Caco-2 (cell line): ENCODE results near the gene TERB1. TPM values are rescaled to one million over a fixed set of nuclear protein-coding genes. Genes with fewer than 3 reads are reported as not detected.

Experiments used
- BruUV-seq: library from RNA; stranded (reverse); fragments of 400-500 nt; replicated peaks from 2 replicates; lab custom pipeline; 2021; lab: Mats Ljungman, UMichigan
- CTCF ChIA-PET: fragments of 300-600 bp; sonication (Branson Sonifier 250); formaldehyde crosslinking; loops from one replicate; lab custom pipeline; 2022; ENCODE audit warnings: antibody characterized with exemption; lab: Charles Lee
- POLR2A ChIA-PET: fragments of 300-600 bp; sonication (Branson Sonifier 250); formaldehyde crosslinking; loops from one replicate; lab custom pipeline; 2022; ENCODE audit warnings: antibody characterized with exemption; lab: Charles Lee
- DNase-seq, 2 experiments: peaks; one replicate each; pipeline versions ENCODE4 v3.0.0 to v3.0.0-alpha.2; 2020 to 2022
- H3K27me3 ChIP-seq: replicated peaks from 2 replicates; pipeline ENCODE4 v1.6.0; 2011; ENCODE audit warnings: low read length; ENCODE audit not compliant: control insufficient read depth, insufficient read depth
- H3K36me3 ChIP-seq: 2 replicates; pipeline ENCODE4 v1.5.1; 2011; ENCODE audit warnings: low read length; ENCODE audit not compliant: control insufficient read depth, insufficient read depth
- H3K4me1 ChIP-seq: fragments of 250-450 bp; sonication (Bioruptor Pico); 2 replicates; pipeline ENCODE4 v1.5.1; 2020; ENCODE audit warnings: mild to moderate bottlenecking
- H3K4me3 ChIP-seq: 2 replicates; pipeline ENCODE4 v1.5.1; 2011; ENCODE audit warnings: low read depth, mild to moderate bottlenecking, control low read depth, low read length
- H3K9me3 ChIP-seq: fragments of 250-450 bp; sonication (Bioruptor Pico); 2 replicates; pipeline ENCODE4 v1.5.1; 2020; ENCODE audit warnings: mild to moderate bottlenecking, moderate library complexity
- H3K27ac Mint-ChIP-seq: one replicate; pipeline ENCODE4 v1.8.0; 2022; ENCODE audit warnings: mixed read lengths; ENCODE audit not compliant: unreplicated experiment
- H3K27me3 Mint-ChIP-seq: one replicate; pipeline ENCODE4 v1.8.0; 2022; ENCODE audit warnings: mixed read lengths; ENCODE audit not compliant: insufficient read depth, unreplicated experiment
- H3K36me3 Mint-ChIP-seq: one replicate; pipeline ENCODE4 v1.8.0; 2022; ENCODE audit warnings: mild to moderate bottlenecking, mixed read lengths; ENCODE audit not compliant: insufficient read depth, unreplicated experiment
- H3K4me1 Mint-ChIP-seq: one replicate; pipeline ENCODE4 v1.8.0; 2022; ENCODE audit warnings: low read depth, mixed read lengths; ENCODE audit not compliant: unreplicated experiment
- H3K4me3 Mint-ChIP-seq: one replicate; pipeline ENCODE4 v1.8.0; 2022; ENCODE audit warnings: mild to moderate bottlenecking, moderate library complexity, mixed read lengths; ENCODE audit not compliant: unreplicated experiment
- H3K9me3 Mint-ChIP-seq: one replicate; pipeline ENCODE4 v1.8.0; 2022; ENCODE audit warnings: mixed read lengths; ENCODE audit not compliant: unreplicated experiment
- intact Hi-C: fragments of 100-400 bp; cut with micrococcal nuclease; formaldehyde crosslinking; loops from one replicate; pipeline ENCODE4 v1.10.0; 2022; ENCODE audit not compliant: unreplicated experiment
- total RNA-seq: library from RNA; stranded (reverse); gene quantifications from 2 replicates; pipeline ENCODE4 v1.2.3, GENCODE V29; 2022
- TF ChIP-seq, protein P1 (sequence below), 2 experiments: fragments of 200-600 bp in 1 of 2; IDR thresholded peaks; 1 replicate in 1 of 2; 2 replicates in 1 of 2; pipeline versions ENCODE4 v1.5.1 to v1.8.0; 2011 to 2022; ENCODE audit warnings: antibody characterized with exemption in 1 of 2, control low read depth in 1 of 2, inconsistent platforms in 1 of 2, low read depth in 1 of 2, low read length in 1 of 2, mild to moderate bottlenecking in 1 of 2, moderate library complexity in 1 of 2; ENCODE audit not compliant: insufficient read depth in 1 of 2, severe bottlenecking in 1 of 2, unreplicated experiment in 1 of 2

The TERB1 gene
- total RNA-seq, 1 experiment from 2014 or later: not detected

GRCh38 chr16:66713076-66713475, 88.3 kb downstream of the TERB1 start:
- ChIA-PET POLR2A (no interaction called here), CTCF (interaction anchor here (1.0 to 1.3 kb wide), 2 partner anchors 16 to 155 kb away, joined by 3 to 4 read pairs; no protein-coding TSS in a partner anchor)
- no peaks in the 10 kb centered on the region for H3K27me3 Mint-ChIP-seq
- BruUV-seq: no TSS peak
- H3K27ac Mint-ChIP-seq: no peak overlapping the region
- TF ChIP-seq, protein P1, sequence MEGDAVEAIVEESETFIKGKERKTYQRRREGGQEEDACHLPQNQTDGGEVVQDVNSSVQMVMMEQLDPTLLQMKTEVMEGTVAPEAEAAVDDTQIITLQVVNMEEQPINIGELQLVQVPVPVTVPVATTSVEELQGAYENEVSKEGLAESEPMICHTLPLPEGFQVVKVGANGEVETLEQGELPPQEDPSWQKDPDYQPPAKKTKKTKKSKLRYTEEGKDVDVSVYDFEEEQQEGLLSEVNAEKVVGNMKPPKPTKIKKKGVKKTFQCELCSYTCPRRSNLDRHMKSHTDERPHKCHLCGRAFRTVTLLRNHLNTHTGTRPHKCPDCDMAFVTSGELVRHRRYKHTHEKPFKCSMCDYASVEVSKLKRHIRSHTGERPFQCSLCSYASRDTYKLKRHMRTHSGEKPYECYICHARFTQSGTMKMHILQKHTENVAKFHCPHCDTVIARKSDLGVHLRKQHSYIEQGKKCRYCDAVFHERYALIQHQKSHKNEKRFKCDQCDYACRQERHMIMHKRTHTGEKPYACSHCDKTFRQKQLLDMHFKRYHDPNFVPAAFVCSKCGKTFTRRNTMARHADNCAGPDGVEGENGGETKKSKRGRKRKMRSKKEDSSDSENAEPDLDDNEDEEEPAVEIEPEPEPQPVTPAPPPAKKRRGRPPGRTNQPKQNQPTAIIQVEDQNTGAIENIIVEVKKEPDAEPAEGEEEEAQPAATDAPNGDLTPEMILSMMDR (IDR thresholded peaks at IDR 0.05; ENCODE audit: insufficient read depth in 1 of 2, low read depth in 1 of 2, low read length in 1 of 2, severe bottlenecking in 1 of 2, unreplicated experiment in 1 of 2): no peak
- peaks cover 10% of the 10 kb centered on the region for H3K4me1 Mint-ChIP-seq
- H3K4me3 Mint-ChIP-seq: no peak overlapping the region
- H3K4me3 ChIP-seq: no peak overlapping the region
- no peak for DNase-seq
- no peaks in the 10 kb centered on the region for H3K27me3 ChIP-seq
- H3K9me3 Mint-ChIP-seq: no peaks in the 10 kb centered on the region
- peaks cover 55% of the 10 kb centered on the region for H3K36me3 Mint-ChIP-seq
- H3K9me3 ChIP-seq: no peaks in the 10 kb centered on the region; the same call in 1 of the 2 replicates
- 0 out of 2 replicates have a peak, but pooled peaks cover 1% of the 10 kb centered on the region for H3K36me3 ChIP-seq
- H3K4me1 ChIP-seq: peaks cover 23% of the 10 kb centered on the region
- intact Hi-C loops: no loop called here

DNA sequence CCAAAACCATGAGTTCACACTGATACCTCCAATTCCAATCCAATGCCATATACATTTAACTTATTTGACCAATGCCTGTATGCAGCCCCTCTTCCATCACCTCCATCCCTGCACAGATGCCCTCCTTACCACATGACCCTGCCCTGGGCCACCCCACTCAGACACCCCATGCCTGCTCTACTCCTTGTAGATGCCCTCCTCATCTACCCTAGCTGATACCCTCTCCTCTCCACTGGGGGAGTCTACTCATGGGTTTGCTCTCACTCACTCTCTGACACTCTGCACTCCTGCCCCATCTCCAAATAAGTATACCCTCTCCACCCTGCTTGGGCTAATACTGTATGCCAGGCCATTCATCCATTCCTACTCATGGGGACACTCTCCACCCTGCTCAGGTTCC, 88.9 kb downstream of the TERB1 start:
- H3K4me1 ChIP-seq: peaks cover 23% of the 10 kb centered on the region
- ChIA-PET POLR2A (no interaction called here), CTCF (no interaction called here)
- no peaks in the 10 kb centered on the region; the same call in 1 of the 2 replicates for H3K9me3 ChIP-seq
- Mint-ChIP-seq H3K9me3 (no peaks in the 10 kb centered on the region), H3K27me3 (no peaks in the 10 kb centered on the region), H3K27ac (no peak overlapping the region), H3K4me1 (peaks cover 10% of the 10 kb centered on the region), H3K36me3 (peaks cover 52% of the 10 kb centered on the region), H3K4me3 (peak overlapping the region; percentile 4)
- BruUV-seq: no TSS peak
- TF ChIP-seq, protein P1 (IDR thresholded peaks at IDR 0.05; ENCODE audit: insufficient read depth in 1 of 2, low read depth in 1 of 2, low read length in 1 of 2, severe bottlenecking in 1 of 2, unreplicated experiment in 1 of 2): no peak
- intact Hi-C loops: no loop called here
- 0 out of 2 replicates have a peak, but pooled peaks cover 1% of the 10 kb centered on the region for H3K36me3 ChIP-seq
- H3K27me3 ChIP-seq: no peaks in the 10 kb centered on the region
- no peak for DNase-seq
- H3K4me3 ChIP-seq: no peak overlapping the region

GRCh38 chr16:66711581-66711980, 89.8 kb downstream of the TERB1 start:
- Mint-ChIP-seq H3K4me3 (no peak overlapping the region), H3K9me3 (no peaks in the 10 kb centered on the region), H3K27me3 (no peaks in the 10 kb centered on the region), H3K27ac (no peak overlapping the region), H3K36me3 (peaks cover 42% of the 10 kb centered on the region), H3K4me1 (peaks cover 10% of the 10 kb centered on the region)
- DNase-seq: no peak
- intact Hi-C loops: no loop called here
- Histone ChIP-seq H3K4me1 (peaks cover 18% of the 10 kb centered on the region), H3K4me3 (no peak overlapping the region), H3K27me3 (no peaks in the 10 kb centered on the region), H3K36me3 (no peaks in the 10 kb centered on the region), H3K9me3 (no peaks in the 10 kb centered on the region; the same call in 1 of the 2 replicates)
- ChIA-PET CTCF (no interaction called here), POLR2A (no interaction called here)
- TF ChIP-seq, protein P1 (IDR thresholded peaks at IDR 0.05; ENCODE audit: insufficient read depth in 1 of 2, low read depth in 1 of 2, low read length in 1 of 2, severe bottlenecking in 1 of 2, unreplicated experiment in 1 of 2): no peak
- BruUV-seq: no TSS peak
